ENCODE data around the gene HLTF.

Gene HLTF

GRCh38 chr3:149016242-149016641 lies 70.1 kb downstream of the HLTF start:
- ChIA-PET POLR2A (no interaction called here), CTCF (no interaction called here)
- no peak for DNase-seq (ENCODE audit: extremely low spot score)
- TF ChIP-seq ZNF384 (IDR thresholded peaks at IDR 0.05) (no peak), FOXK2 (IDR thresholded peaks at IDR 0.05) (no peak), SP1 (IDR thresholded peaks at IDR 0.05) (no peak), LEF1 (IDR thresholded peaks at IDR 0.05; ENCODE audit: borderline replicate concordance) (no peak), PKNOX1 (IDR thresholded peaks at IDR 0.05) (no peak)

- no peak for DNase-seq (ENCODE audit: extremely low spot score)
- ChIA-PET CTCF (no interaction called here), POLR2A (no interaction called here)
- no peak for TF ChIP-seq SP1 (IDR thresholded peaks at IDR 0.05)
- no peak for TF ChIP-seq LEF1 (IDR thresholded peaks at IDR 0.05; ENCODE audit: borderline replicate concordance)
Observed at GRCh38 chr3:149015393-149015792, 70.9 kb downstream of the HLTF start.

GRCh38 chr3:149013726-149014125 lies 72.6 kb downstream of the HLTF start:
- ChIA-PET CTCF (no interaction called here), POLR2A (no interaction called here)
- TF ChIP-seq FOXK2 (IDR thresholded peaks at IDR 0.05) (no peak), FOXM1 (IDR thresholded peaks at IDR 0.05; ENCODE audit: borderline replicate concordance) (no peak), TARDBP (IDR thresholded peaks at IDR 0.05) (no peak), L3MBTL2 (conservative IDR thresholded peaks at IDR 0.05) (no peak), HDGF (IDR thresholded peaks at IDR 0.05; ENCODE audit: borderline replicate concordance) (no peak), PKNOX1 (IDR thresholded peaks at IDR 0.05) (no peak), ELF4 (IDR thresholded peaks at IDR 0.05) (no peak), NFRKB (IDR thresholded peaks at IDR 0.05) (no peak), SP1 (IDR thresholded peaks at IDR 0.05) (no peak), ZNF384 (IDR thresholded peaks at IDR 0.05) (no peak), LEF1 (IDR thresholded peaks at IDR 0.05; ENCODE audit: borderline replicate concordance) (no peak), SUZ12 (IDR thresholded peaks at IDR 0.05) (no peak), BHLHE40 (IDR thresholded peaks at IDR 0.05; ENCODE audit: borderline replicate concordance) (no peak), ARNT (IDR thresholded peaks at IDR 0.05) (no peak), FOXA1 (IDR thresholded peaks at IDR 0.05) (no peak), CTBP1 (IDR thresholded peaks at IDR 0.05; ENCODE audit: borderline replicate concordance) (no peak)
- no peak for DNase-seq (ENCODE audit: extremely low spot score)

- CTCF ChIA-PET, result no interaction called here
Observed at GRCh38 chr3:149011676-149012075, 74.7 kb downstream of the HLTF start.

GRCh38 chr3:149010966-149011365 lies 75.4 kb downstream of the HLTF start:
- ChIA-PET CTCF (no interaction called here), POLR2A (no interaction called here)
- no peak for DNase-seq (ENCODE audit: extremely low spot score)
- TF ChIP-seq SUZ12 (IDR thresholded peaks at IDR 0.05) (no peak), ELF4 (IDR thresholded peaks at IDR 0.05) (no peak), ARNT (IDR thresholded peaks at IDR 0.05) (no peak), L3MBTL2 (conservative IDR thresholded peaks at IDR 0.05) (no peak), NFRKB (IDR thresholded peaks at IDR 0.05) (no peak), HDGF (IDR thresholded peaks at IDR 0.05; ENCODE audit: borderline replicate concordance) (no peak), TARDBP (IDR thresholded peaks at IDR 0.05) (no peak), LEF1 (IDR thresholded peaks at IDR 0.05; ENCODE audit: borderline replicate concordance) (no peak), FOXA1 (IDR thresholded peaks at IDR 0.05) (no peak), CTBP1 (IDR thresholded peaks at IDR 0.05; ENCODE audit: borderline replicate concordance) (no peak)

More at GRCh38 chr3:149011676-149012075, 74.7 kb downstream of the HLTF start:
- DNase-seq (ENCODE audit: extremely low spot score), result no peak
- POLR2A ChIA-PET, result no interaction called here
- TF ChIP-seq PKNOX1 (IDR thresholded peaks at IDR 0.05), result no peak
- TF ChIP-seq L3MBTL2 (conservative IDR thresholded peaks at IDR 0.05), result no peak
- no peak for TF ChIP-seq NFRKB (IDR thresholded peaks at IDR 0.05)
- no peak for TF ChIP-seq BHLHE40 (IDR thresholded peaks at IDR 0.05; ENCODE audit: borderline replicate concordance)
- TF ChIP-seq CTBP1 (IDR thresholded peaks at IDR 0.05; ENCODE audit: borderline replicate concordance), result no peak
- no peak for TF ChIP-seq ZNF384 (IDR thresholded peaks at IDR 0.05)
- no peak for TF ChIP-seq FOXM1 (IDR thresholded peaks at IDR 0.05; ENCODE audit: borderline replicate concordance)
- TF ChIP-seq TARDBP (IDR thresholded peaks at IDR 0.05), result no peak
- no peak for TF ChIP-seq LEF1 (IDR thresholded peaks at IDR 0.05; ENCODE audit: borderline replicate concordance)
- no peak for TF ChIP-seq SP1 (IDR thresholded peaks at IDR 0.05)
- TF ChIP-seq FOXK2 (IDR thresholded peaks at IDR 0.05), result no peak
- no peak for TF ChIP-seq HDGF (IDR thresholded peaks at IDR 0.05; ENCODE audit: borderline replicate concordance)
- TF ChIP-seq SUZ12 (IDR thresholded peaks at IDR 0.05), result no peak

- no peak for TF ChIP-seq SUZ12 (IDR thresholded peaks at IDR 0.05)
- TF ChIP-seq TARDBP (IDR thresholded peaks at IDR 0.05), result no peak
- TF ChIP-seq BHLHE40 (IDR thresholded peaks at IDR 0.05; ENCODE audit: borderline replicate concordance), result no peak
- no peak for TF ChIP-seq CTBP1 (IDR thresholded peaks at IDR 0.05; ENCODE audit: borderline replicate concordance)
- TF ChIP-seq LEF1 (IDR thresholded peaks at IDR 0.05; ENCODE audit: borderline replicate concordance), result no peak
- no peak for TF ChIP-seq NFRKB (IDR thresholded peaks at IDR 0.05)
- no peak for TF ChIP-seq ZNF384 (IDR thresholded peaks at IDR 0.05)
- no peak for TF ChIP-seq FOXK2 (IDR thresholded peaks at IDR 0.05)
- no peak for TF ChIP-seq ARNT (IDR thresholded peaks at IDR 0.05)
- TF ChIP-seq HDGF (IDR thresholded peaks at IDR 0.05; ENCODE audit: borderline replicate concordance), result no peak
- TF ChIP-seq SP1 (IDR thresholded peaks at IDR 0.05), result no peak
- no peak for TF ChIP-seq FOXA1 (IDR thresholded peaks at IDR 0.05)
- no peak for TF ChIP-seq L3MBTL2 (conservative IDR thresholded peaks at IDR 0.05)
- no peak for TF ChIP-seq FOXM1 (IDR thresholded peaks at IDR 0.05; ENCODE audit: borderline replicate concordance)
- no peak for TF ChIP-seq PKNOX1 (IDR thresholded peaks at IDR 0.05)
- TF ChIP-seq ELF4 (IDR thresholded peaks at IDR 0.05), result no peak
- CTCF ChIA-PET, result no interaction called here
- POLR2A ChIA-PET, result no interaction called here
- DNase-seq (ENCODE audit: extremely low spot score), result no peak
Observed at GRCh38 chr3:149010504-149010951, 75.8 kb downstream of the HLTF start.
